Tibial artery (tissue), 4 donors: Measurements from ENCODE around the gene SLC34A3.

Experiments used
- DNase-seq, 2 donors: peaks; one replicate each; pipeline ENCODE4 v3.0.0-alpha.2; 2019
- H3K27ac ChIP-seq, 2 donors: fragments of 200-600 bp; sonication (generic) in 1 of 2; 1 replicate in 1 of 2; 2 replicates in 1 of 2; pipeline ENCODE4 v1.5.1; 2018 to 2019; ENCODE audit warnings: mild to moderate bottlenecking in 1 of 2
- H3K27me3 ChIP-seq, 2 donors: fragments of 200-600 bp; sonication (generic) in 1 of 2; one replicate each; pipeline versions ENCODE4 v1.5.1 to v1.6.0; 2016 to 2019
- H3K36me3 ChIP-seq, 3 donors: fragments of 200-600 bp; sonication (generic) in 2 of 3; one replicate each; pipeline ENCODE4 v1.5.1; 2016 to 2019; ENCODE audit warnings: mild to moderate bottlenecking in 2 of 3
- H3K4me1 ChIP-seq, 4 donors: fragments of 200-600 bp; sonication (generic) in 2 of 4; 1 replicate in 3 of 4; 2 replicates in 1 of 4; pipeline ENCODE4 v1.5.1; 2016 to 2019
- H3K4me3 ChIP-seq, 2 donors: fragments of 200-600 bp; sonication (generic) in 1 of 2; 1 replicate in 1 of 2; 2 replicates in 1 of 2; pipeline ENCODE4 v1.5.1; 2018 to 2019; ENCODE audit warnings: mild to moderate bottlenecking in 2 of 2
- H3K9me3 ChIP-seq, 3 donors: fragments of 200-600 bp; sonication (generic) in 1 of 3; one replicate each; pipeline ENCODE4 v1.5.1; 2016 to 2019
- intact Hi-C: fragments of 100-400 bp; cut with DNase I; formaldehyde crosslinking; loops from one replicate; pipeline ENCODE4 v1.15.0; 2023; ENCODE audit warnings: low total_unique reads
- TF ChIP-seq, protein P1 (sequence below), 2 experiments: fragments of 200-600 bp in 1 of 2; fragments of 450-650 bp in 1 of 2; IDR thresholded peaks; one replicate each; pipeline ENCODE4 v1.5.1; 2017 to 2019; ENCODE audit warnings: antibody characterized with exemption in 2 of 2, mild to moderate bottlenecking in 1 of 2, moderate library complexity in 1 of 2

The SLC34A3 gene

DNA sequence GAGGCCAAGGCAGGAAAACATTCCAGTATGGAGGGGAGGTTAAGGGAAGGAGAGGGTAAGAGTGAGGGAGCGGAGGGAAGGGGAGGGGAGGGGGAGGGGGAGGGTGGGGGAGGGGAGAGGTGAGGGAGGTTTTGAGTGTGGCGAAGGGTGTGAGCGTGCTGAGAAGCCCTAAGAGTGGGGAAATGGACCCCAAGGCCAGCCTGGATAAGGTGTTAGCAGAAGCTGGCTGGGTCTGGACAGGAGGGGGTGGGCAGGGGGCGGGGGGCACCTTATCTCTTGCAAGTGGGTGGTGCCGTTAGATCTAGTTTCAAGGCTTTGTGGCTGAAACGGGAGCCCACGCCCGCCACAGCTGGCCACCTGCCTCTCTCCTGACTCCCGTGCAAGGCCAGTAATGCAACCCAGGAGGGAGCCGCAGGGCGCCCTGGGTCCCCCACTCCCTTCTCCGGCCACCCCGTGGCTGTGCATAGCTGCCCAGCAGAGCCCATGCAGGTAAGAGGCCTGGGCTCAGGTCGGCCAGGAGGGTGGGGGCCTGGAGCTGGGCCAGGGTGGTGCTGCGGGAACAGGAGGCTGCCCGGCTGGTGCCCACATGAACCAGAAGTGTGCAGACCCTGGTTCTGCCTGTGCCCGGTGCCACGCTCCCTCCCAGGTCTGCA lies 2.7 kb upstream of the SLC34A3 start:
- Histone ChIP-seq H3K9me3 (no peaks in the 10 kb centered on the region), H3K27ac (no peak overlapping the region), H3K27me3 (peaks cover 0 to 58% of the 10 kb centered on the region in 2 donors), H3K4me3 (no peak overlapping the region), H3K4me1 (peaks cover 0 to 41% (median 9%) of the 10 kb centered on the region in 4 donors), H3K36me3 (no peaks in the 10 kb centered on the region)
- TF ChIP-seq, protein P1, sequence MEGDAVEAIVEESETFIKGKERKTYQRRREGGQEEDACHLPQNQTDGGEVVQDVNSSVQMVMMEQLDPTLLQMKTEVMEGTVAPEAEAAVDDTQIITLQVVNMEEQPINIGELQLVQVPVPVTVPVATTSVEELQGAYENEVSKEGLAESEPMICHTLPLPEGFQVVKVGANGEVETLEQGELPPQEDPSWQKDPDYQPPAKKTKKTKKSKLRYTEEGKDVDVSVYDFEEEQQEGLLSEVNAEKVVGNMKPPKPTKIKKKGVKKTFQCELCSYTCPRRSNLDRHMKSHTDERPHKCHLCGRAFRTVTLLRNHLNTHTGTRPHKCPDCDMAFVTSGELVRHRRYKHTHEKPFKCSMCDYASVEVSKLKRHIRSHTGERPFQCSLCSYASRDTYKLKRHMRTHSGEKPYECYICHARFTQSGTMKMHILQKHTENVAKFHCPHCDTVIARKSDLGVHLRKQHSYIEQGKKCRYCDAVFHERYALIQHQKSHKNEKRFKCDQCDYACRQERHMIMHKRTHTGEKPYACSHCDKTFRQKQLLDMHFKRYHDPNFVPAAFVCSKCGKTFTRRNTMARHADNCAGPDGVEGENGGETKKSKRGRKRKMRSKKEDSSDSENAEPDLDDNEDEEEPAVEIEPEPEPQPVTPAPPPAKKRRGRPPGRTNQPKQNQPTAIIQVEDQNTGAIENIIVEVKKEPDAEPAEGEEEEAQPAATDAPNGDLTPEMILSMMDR (IDR thresholded peaks at IDR 0.05), result no peak
- intact Hi-C loops, result no loop called here
- DNase-seq, result no peak

GRCh38 chr9:137228506-137228967 lies 2.2 kb upstream of the SLC34A3 start:
- no peak for DNase-seq
- no peaks in the 10 kb centered on the region for H3K9me3 ChIP-seq
- no peaks in the 10 kb centered on the region for H3K36me3 ChIP-seq
- H3K27ac ChIP-seq, result no peak overlapping the region
- TF ChIP-seq, protein P1 (IDR thresholded peaks at IDR 0.05), result no peak
- H3K4me3 ChIP-seq, result no peak overlapping the region
- H3K4me1 ChIP-seq, result peaks cover 0 to 39% (median 8%) of the 10 kb centered on the region in 4 donors
- H3K27me3 ChIP-seq, result peaks cover 0 to 63% of the 10 kb centered on the region in 2 donors
- intact Hi-C loops, result no loop called here

GRCh38 chr9:137228968-137229896 lies 1.5 kb upstream of the SLC34A3 start:
- Histone ChIP-seq H3K27me3 (peaks cover 0 to 70% of the 10 kb centered on the region in 2 donors), H3K36me3 (no peaks in the 10 kb centered on the region), H3K27ac (no peak overlapping the region), H3K4me1 (peaks cover 0 to 33% (median 4%) of the 10 kb centered on the region in 4 donors), H3K4me3 (no peak overlapping the region), H3K9me3 (no peaks in the 10 kb centered on the region)
- no peak for DNase-seq
- TF ChIP-seq, protein P1 (IDR thresholded peaks at IDR 0.05), result no peak
- intact Hi-C loops, result no loop called here

- TF ChIP-seq, protein P1 (IDR thresholded peaks at IDR 0.05), result no peak
- Histone ChIP-seq H3K4me1 (peaks cover 0 to 26% (median 3%) of the 10 kb centered on the region in 4 donors), H3K9me3 (no peaks in the 10 kb centered on the region), H3K36me3 (no peaks in the 10 kb centered on the region), H3K4me3 (no peak overlapping the region), H3K27me3 (peaks cover 0 to 79% of the 10 kb centered on the region in 2 donors), H3K27ac (no peak overlapping the region)
- intact Hi-C loops, result loop anchor here (2.0 kb wide), 1 partner anchor 107 kb away; no protein-coding TSS in a partner anchor
- DNase-seq, result no peak
Measured at GRCh38 chr9:137229903-137230704, 597 bp upstream of the SLC34A3 start.

- no peak overlapping the region for H3K27ac ChIP-seq
- intact Hi-C loops, result loop anchor here (2.0 kb wide), 1 partner anchor 109 kb away; no protein-coding TSS in a partner anchor
- no peaks in the 10 kb centered on the region for H3K9me3 ChIP-seq
- no peak for DNase-seq
- no peak overlapping the region for H3K4me3 ChIP-seq
- peaks cover 0 to 91% of the 10 kb centered on the region in 2 donors for H3K27me3 ChIP-seq
- no peaks in the 10 kb centered on the region for H3K36me3 ChIP-seq
- TF ChIP-seq, protein P1 (IDR thresholded peaks at IDR 0.05), result no peak
- peaks cover 0 to 31% (median 9%) of the 10 kb centered on the region in 4 donors for H3K4me1 ChIP-seq
Measured at GRCh38 chr9:137231372-137232039, 805 bp downstream of the SLC34A3 start.
